K562 (cell line): ENCODE measurements around the gene PDE11A. TPM values are rescaled to one million over a fixed set of nuclear protein-coding genes. Genes with fewer than 3 reads are reported as not detected.

ENCODE experiments used
- CBX3 ChIP-seq, 2 experiments: IDR thresholded peaks; 1 replicate in 1 of 2; 2 replicates in 1 of 2; pipeline ENCODE4 v1.6.1; 2012; ENCODE audit warnings: inconsistent platforms in 2 of 2, low read length in 2 of 2, borderline replicate concordance in 1 of 2, control low read depth in 1 of 2
- CEBPB ChIP-seq: fragments of 450-650 bp; IDR thresholded peaks from 2 replicates; pipeline ENCODE4 v1.6.1; 2016; ENCODE audit warnings: missing genetic modification characterization, missing compliant biosample characterization
- ETV5 ChIP-seq: sonication (generic); formaldehyde crosslinking; IDR thresholded peaks from 2 replicates; pipeline ENCODE4 v1.4.0; 2020; ENCODE audit warnings: low read depth, mild to moderate bottlenecking, missing genetic modification reagents
- FOXJ2 ChIP-seq: fragments of 200-800 bp; sonication (Bioruptor generic); IDR thresholded peaks from 2 replicates; pipeline ENCODE4 v1.6.1; 2016; ENCODE audit warnings: missing genetic modification characterization, missing compliant biosample characterization
- FOXP1 ChIP-seq: sonication (generic); formaldehyde crosslinking; IDR thresholded peaks from 2 replicates; pipeline ENCODE4 v1.8.0; 2022; ENCODE audit warnings: mild to moderate bottlenecking, missing genetic modification reagents
- HNRNPL ChIP-seq: fragments of 200-400 bp; formaldehyde crosslinking; IDR thresholded peaks from 2 replicates; pipeline ENCODE4 v1.6.1; 2017; ENCODE audit warnings: low read depth, mild to moderate bottlenecking, low read length
- HNRNPLL ChIP-seq: fragments of 200-400 bp; formaldehyde crosslinking; IDR thresholded peaks from 2 replicates; pipeline ENCODE4 v1.6.1; 2017; ENCODE audit warnings: low read length, low read depth, mild to moderate bottlenecking; ENCODE audit not compliant: poor library complexity, severe bottlenecking
- KAT2B ChIP-seq: IDR thresholded peaks from one replicate; pipeline ENCODE4 v1.6.1; 2012; ENCODE audit warnings: low read depth, mild to moderate bottlenecking, control low read depth, inconsistent platforms, low read length, moderate library complexity
- KLF1 ChIP-seq: fragments of 450-650 bp; IDR thresholded peaks from 2 replicates; pipeline ENCODE4 v1.6.1; 2016; ENCODE audit warnings: missing genetic modification characterization, missing compliant biosample characterization
- MAFK ChIP-seq: IDR thresholded peaks from 2 replicates; pipeline ENCODE4 v1.6.1; 2011; ENCODE audit warnings: low read length, improper control_type of control experiment
- MTF1 ChIP-seq: fragments of 250-450 bp; sonication (Bioruptor Pico); IDR thresholded peaks from 2 replicates; pipeline ENCODE4 v1.9.0; 2021; ENCODE audit warnings: moderate library complexity, mild to moderate bottlenecking, inconsistent platforms, borderline replicate concordance
- SIX5 ChIP-seq, 2 experiments: IDR thresholded peaks; 2 replicates each; pipeline ENCODE4 v1.6.1; 2011; ENCODE audit warnings: low read length in 2 of 2, borderline replicate concordance in 1 of 2, low read depth in 1 of 2, mild to moderate bottlenecking in 1 of 2, moderate library complexity in 1 of 2; ENCODE audit not compliant: insufficient read depth in 1 of 2
- SMARCC2 ChIP-seq: fragments of 450-650 bp; IDR thresholded peaks from 2 replicates; pipeline ENCODE4 v1.6.1; 2017; ENCODE audit warnings: antibody characterized with exemption, moderate library complexity, mild to moderate bottlenecking, low read depth
- TBL1XR1 ChIP-seq, 2 experiments: IDR thresholded peaks; 2 replicates each; pipeline ENCODE4 v1.6.1; 2012; ENCODE audit warnings: improper control_type of control experiment in 2 of 2, low read length in 2 of 2, mild to moderate bottlenecking in 1 of 2
- XRCC3 ChIP-seq: fragments of 450-650 bp; IDR thresholded peaks from 2 replicates; pipeline ENCODE4 v1.6.1; 2017; ENCODE audit warnings: mild to moderate bottlenecking, moderate library complexity
- ZFX ChIP-seq: sonication (generic); formaldehyde crosslinking; IDR thresholded peaks from 2 replicates; pipeline ENCODE4 v1.8.0; 2022; ENCODE audit warnings: mild to moderate bottlenecking, missing genetic modification reagents, moderate library complexity
- ZNF197 ChIP-seq: fragments of 200-800 bp; sonication (Bioruptor generic); IDR thresholded peaks from 2 replicates; pipeline ENCODE4 v1.6.1; 2016; ENCODE audit warnings: low read depth, missing genetic modification characterization, missing compliant biosample characterization
- ZNF253 ChIP-seq: fragments of 250-450 bp; sonication (Bioruptor Pico); conservative IDR thresholded peaks from 2 replicates; pipeline ENCODE4 v1.6.1; 2021; ENCODE audit warnings: mild to moderate bottlenecking
- ZNF384 ChIP-seq: IDR thresholded peaks from 2 replicates; pipeline ENCODE4 v1.6.1; 2012; ENCODE audit warnings: low read depth, low read length, improper control_type of control experiment
- ZNF431 ChIP-seq: sonication (generic); formaldehyde crosslinking; IDR thresholded peaks from 2 replicates; pipeline ENCODE4 v1.8.0; 2022; ENCODE audit warnings: mild to moderate bottlenecking, missing genetic modification reagents
- ZNF764 ChIP-seq: fragments of 250-450 bp; sonication (Bioruptor Pico); IDR thresholded peaks from 2 replicates; pipeline ENCODE4 v1.4.0; 2020; ENCODE audit warnings: low read depth, mild to moderate bottlenecking, moderate library complexity
- ZNF830 ChIP-seq: fragments of 250-450 bp; sonication (Bioruptor Pico); IDR thresholded peaks from 2 replicates; pipeline ENCODE4 v1.5.0; 2021; ENCODE audit warnings: mild to moderate bottlenecking
- polyA plus RNA-seq, 8 experiments: library from polyadenylated mRNA; depleted of rRNA in 4 of 8; stranded (reverse) in 5 of 8; unstranded in 3 of 8; fragments of >200 nt; fragmentation: Nextera tagmentation in 2 of 8; fragmentation: Illumina TruSeq in 1 of 8; extraction: Ambion mirVana in 2 of 8; extraction: Trizol in 1 of 8; gene quantifications; 2 replicates each; pipeline versions ENCODE4 v1.2.1 to v1.2.3, GENCODE V29; 2011 to 2014; ENCODE audit warnings: inconsistent platforms in 1 of 8, missing spikeins in 1 of 8
- total RNA-seq, 7 experiments: library from RNA; depleted of rRNA in 6 of 7; stranded (reverse); fragments of >200 nt in 6 of 7; fragmentation: Illumina TruSeq in 2 of 7; extraction: Trizol in 2 of 7; gene quantifications; 2 replicates each; pipeline versions ENCODE4 v1.2.1 to v1.2.3, GENCODE V29; 2011 to 2021; ENCODE audit warnings: low replicate concordance in 1 of 7
- TF ChIP-seq, protein P1 (sequence below): fragments of 450-650 bp; IDR thresholded peaks from 2 replicates; pipeline ENCODE4 v1.6.1; 2016; ENCODE audit warnings: antibody characterized with exemption
- TF ChIP-seq, protein P2 (sequence below): sonication (generic); formaldehyde crosslinking; IDR thresholded peaks from 2 replicates; pipeline ENCODE4 v1.8.1; 2023; ENCODE audit warnings: missing genetic modification reagents, mild to moderate bottlenecking, borderline replicate concordance

Gene PDE11A
- total and polyA plus RNA-seq, 9 of the 15 experiments (the other 6 are each of a cell fraction or from before 2014, with no cell fraction given): 3.2 to 22.1 (median 5.7) TPM

DNA sequence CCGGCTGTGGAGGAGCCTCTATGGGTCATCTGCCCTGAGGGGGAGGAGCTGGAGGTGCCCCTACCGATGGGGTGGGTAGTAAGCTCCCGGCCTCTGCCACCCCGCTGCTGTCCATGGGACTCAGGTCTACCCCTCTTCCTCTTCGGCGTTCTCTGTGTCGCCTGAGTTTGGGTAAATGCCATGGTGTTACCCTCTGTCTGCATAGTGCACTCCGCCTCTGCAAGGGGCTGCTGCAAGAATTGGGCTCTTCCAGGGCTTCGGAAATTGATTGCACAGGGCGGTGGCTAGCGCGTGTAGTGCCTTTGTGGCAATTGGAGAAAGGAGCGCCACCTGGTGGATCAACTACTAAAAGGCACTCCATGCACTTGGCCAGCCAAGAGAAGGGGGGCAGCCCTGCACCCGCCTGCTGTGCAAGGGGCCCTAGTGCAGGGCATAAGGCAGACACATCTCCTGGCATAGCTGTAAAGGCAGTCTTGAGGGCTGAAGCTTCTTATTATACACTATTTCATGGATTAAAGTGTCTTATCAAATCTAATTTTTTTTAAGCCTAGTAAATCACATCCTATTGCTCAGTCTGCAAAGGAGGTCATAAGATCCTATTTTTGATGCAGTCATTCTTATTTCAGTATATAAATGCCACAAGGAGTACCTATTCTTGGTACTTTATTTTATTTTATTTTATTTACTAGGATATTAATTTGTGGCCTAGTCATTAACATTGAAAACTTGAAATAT is 308.9 kb downstream of the PDE11A start (continued):
- no peak for TF ChIP-seq ZNF384
- TF ChIP-seq KLF1: no peak
- no peak for TF ChIP-seq ZNF253 (CRISPR knock-in tag)
- TF ChIP-seq KAT2B: no peak
- TF ChIP-seq TBL1XR1 (IDR thresholded peaks at IDR 0.05; ENCODE audit: low read length in 2 of 2): no peak
- TF ChIP-seq HNRNPLL: no peak
- no peak for TF ChIP-seq ZNF197 (CRISPR knock-in tag)
- no peak for TF ChIP-seq HNRNPL
- no peak for TF ChIP-seq ZNF764 (CRISPR knock-in tag)
- TF ChIP-seq ZNF830: no peak
- no peak for TF ChIP-seq ZFX (CRISPR knock-in tag)
- no peak for TF ChIP-seq SIX5 (IDR thresholded peaks at IDR 0.05; ENCODE audit: borderline replicate concordance in 1 of 2, insufficient read depth in 1 of 2, low read depth in 1 of 2, low read length in 2 of 2)
- TF ChIP-seq XRCC3: no peak
- no peak for TF ChIP-seq SMARCC2
- no peak for TF ChIP-seq MTF1 (CRISPR knock-in tag)
- TF ChIP-seq, protein P1, sequence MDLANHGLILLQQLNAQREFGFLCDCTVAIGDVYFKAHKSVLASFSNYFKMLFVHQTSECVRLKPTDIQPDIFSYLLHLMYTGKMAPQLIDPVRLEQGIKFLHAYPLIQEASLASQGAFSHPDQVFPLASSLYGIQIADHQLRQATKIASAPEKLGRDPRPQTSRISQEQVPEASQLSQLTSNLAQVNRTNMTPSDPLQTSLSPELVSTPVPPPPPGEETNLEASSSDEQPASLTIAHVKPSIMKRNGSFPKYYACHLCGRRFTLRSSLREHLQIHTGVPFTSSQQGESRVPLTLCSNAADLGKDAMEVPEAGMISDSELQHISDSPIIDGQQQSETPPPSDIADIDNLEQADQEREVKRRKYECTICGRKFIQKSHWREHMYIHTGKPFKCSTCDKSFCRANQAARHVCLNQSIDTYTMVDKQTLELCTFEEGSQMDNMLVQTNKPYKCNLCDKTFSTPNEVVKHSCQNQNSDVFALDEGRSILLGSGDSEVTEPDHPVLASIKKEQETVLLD: no peak
- TF ChIP-seq CBX3 (IDR thresholded peaks at IDR 0.05; ENCODE audit: borderline replicate concordance in 1 of 2, low read length in 2 of 2): peak in 1 of 2 experiments; percentile 68; a peak in 1 of 3 replicates
- no peak for TF ChIP-seq CEBPB (tag)
- TF ChIP-seq FOXP1 (CRISPR knock-in tag): no peak
- TF ChIP-seq MAFK: no peak
- TF ChIP-seq ETV5 (CRISPR knock-in tag): no peak
- TF ChIP-seq, protein P2, sequence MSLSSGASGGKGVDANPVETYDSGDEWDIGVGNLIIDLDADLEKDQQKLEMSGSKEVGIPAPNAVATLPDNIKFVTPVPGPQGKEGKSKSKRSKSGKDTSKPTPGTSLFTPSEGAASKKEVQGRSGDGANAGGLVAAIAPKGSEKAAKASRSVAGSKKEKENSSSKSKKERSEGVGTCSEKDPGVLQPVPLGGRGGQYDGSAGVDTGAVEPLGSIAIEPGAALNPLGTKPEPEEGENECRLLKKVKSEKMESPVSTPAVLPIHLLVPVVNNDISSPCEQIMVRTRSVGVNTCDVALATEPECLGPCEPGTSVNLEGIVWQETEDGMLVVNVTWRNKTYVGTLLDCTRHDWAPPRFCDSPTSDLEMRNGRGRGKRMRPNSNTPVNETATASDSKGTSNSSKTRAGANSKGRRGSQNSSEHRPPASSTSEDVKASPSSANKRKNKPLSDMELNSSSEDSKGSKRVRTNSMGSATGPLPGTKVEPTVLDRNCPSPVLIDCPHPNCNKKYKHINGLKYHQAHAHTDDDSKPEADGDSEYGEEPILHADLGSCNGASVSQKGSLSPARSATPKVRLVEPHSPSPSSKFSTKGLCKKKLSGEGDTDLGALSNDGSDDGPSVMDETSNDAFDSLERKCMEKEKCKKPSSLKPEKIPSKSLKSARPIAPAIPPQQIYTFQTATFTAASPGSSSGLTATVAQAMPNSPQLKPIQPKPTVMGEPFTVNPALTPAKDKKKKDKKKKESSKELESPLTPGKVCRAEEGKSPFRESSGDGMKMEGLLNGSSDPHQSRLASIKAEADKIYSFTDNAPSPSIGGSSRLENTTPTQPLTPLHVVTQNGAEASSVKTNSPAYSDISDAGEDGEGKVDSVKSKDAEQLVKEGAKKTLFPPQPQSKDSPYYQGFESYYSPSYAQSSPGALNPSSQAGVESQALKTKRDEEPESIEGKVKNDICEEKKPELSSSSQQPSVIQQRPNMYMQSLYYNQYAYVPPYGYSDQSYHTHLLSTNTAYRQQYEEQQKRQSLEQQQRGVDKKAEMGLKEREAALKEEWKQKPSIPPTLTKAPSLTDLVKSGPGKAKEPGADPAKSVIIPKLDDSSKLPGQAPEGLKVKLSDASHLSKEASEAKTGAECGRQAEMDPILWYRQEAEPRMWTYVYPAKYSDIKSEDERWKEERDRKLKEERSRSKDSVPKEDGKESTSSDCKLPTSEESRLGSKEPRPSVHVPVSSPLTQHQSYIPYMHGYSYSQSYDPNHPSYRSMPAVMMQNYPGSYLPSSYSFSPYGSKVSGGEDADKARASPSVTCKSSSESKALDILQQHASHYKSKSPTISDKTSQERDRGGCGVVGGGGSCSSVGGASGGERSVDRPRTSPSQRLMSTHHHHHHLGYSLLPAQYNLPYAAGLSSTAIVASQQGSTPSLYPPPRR (CRISPR knock-in tag): no peak
- no peak for TF ChIP-seq ZNF431 (CRISPR knock-in tag)
- peak; percentile 19; the same call in 1 of the 2 replicates for TF ChIP-seq FOXJ2 (tag)
